Colonic mucosa (tissue), 4 donors: ENCODE data around the gene COL18A1. TPM values are rescaled to one million over a fixed set of nuclear protein-coding genes. Genes with fewer than 3 reads are reported as not detected.

Experiments
- DNase-seq: peaks from one replicate; pipeline ENCODE4 v3.0.0-alpha.2; 2020
- H3K27ac ChIP-seq: fragments of 200-600 bp; one replicate; pipeline ENCODE4 v1.8.0; 2021
- H3K27me3 ChIP-seq: fragments of 200-600 bp; one replicate; pipeline ENCODE4 v1.8.0; 2021
- H3K36me3 ChIP-seq: fragments of 200-600 bp; one replicate; pipeline ENCODE4 v1.8.0; 2021
- H3K4me1 ChIP-seq: fragments of 200-600 bp; one replicate; pipeline ENCODE4 v1.8.0; 2021; ENCODE audit warnings: mild to moderate bottlenecking
- H3K4me3 ChIP-seq: fragments of 200-600 bp; one replicate; pipeline ENCODE4 v1.8.0; 2021
- H3K9ac ChIP-seq, 2 donors: one replicate each; pipeline ENCODE4 v1.7.0; 2013; ENCODE audit warnings: control low read depth in 2 of 2, low read depth in 2 of 2, low read length in 2 of 2
- H3K9me3 ChIP-seq: fragments of 200-600 bp; one replicate; pipeline ENCODE4 v1.8.0; 2021
- CTCF ChIP-seq: fragments of 200-600 bp; IDR thresholded peaks from one replicate; pipeline ENCODE4 v1.8.0; 2022; ENCODE audit warnings: antibody characterized with exemption, mild to moderate bottlenecking
- intact Hi-C: fragments of 100-400 bp; cut with DNase I; formaldehyde crosslinking; loops from one replicate; pipeline ENCODE4 v1.14.1; 2022
- total RNA-seq, 2 donors: library from RNA; stranded (reverse); fragmentation: NEBNext Ultra II Directional in 1 of 2; extraction: Animal tissue kit (Norgen Biotek cat#: 25700) in 1 of 2; gene quantifications; one replicate each; pipeline ENCODE4 v1.2.1, GENCODE V29; 2021
- donor health status: healthy.
- donor health status: DM: no; HTN: no; CAD: no.
- donor health status: DM: no; HTN: no; CAD: no.

COL18A1 gene
- total RNA-seq, 2 donors from 2014 or later: 8.4 to 22.3 TPM

GRCh38 chr21:45513003-45513717, 108.2 kb downstream of the COL18A1 start:
- Histone ChIP-seq H3K9me3 (no peaks in the 10 kb centered on the region), H3K4me3 (no peak overlapping the region), H3K27me3 (no peaks in the 10 kb centered on the region), H3K36me3 (no peaks in the 10 kb centered on the region), H3K4me1 (no peaks in the 10 kb centered on the region), H3K9ac (no peak overlapping the region), H3K27ac (no peak overlapping the region)
- no peak for DNase-seq
- no peak for TF ChIP-seq CTCF
- intact Hi-C loops: no loop called here

- H3K9me3 ChIP-seq: no peaks in the 10 kb centered on the region
- no peaks in the 10 kb centered on the region for H3K27me3 ChIP-seq
- H3K27ac ChIP-seq: no peak overlapping the region
- no peak for TF ChIP-seq CTCF
- intact Hi-C loops: no loop called here
- DNase-seq: no peak
- H3K4me1 ChIP-seq: no peaks in the 10 kb centered on the region
- H3K9ac ChIP-seq: no peak overlapping the region
- H3K4me3 ChIP-seq: no peak overlapping the region
- no peaks in the 10 kb centered on the region for H3K36me3 ChIP-seq
These were observed 108.9 kb downstream of the COL18A1 start for GRCh38 chr21:45513741-45514310.

- no peak for TF ChIP-seq CTCF
- no peak overlapping the region for H3K27ac ChIP-seq
- no peak overlapping the region for H3K9ac ChIP-seq
- no peak overlapping the region for H3K4me3 ChIP-seq
- no peak for DNase-seq
- no peaks in the 10 kb centered on the region for H3K27me3 ChIP-seq
- no peaks in the 10 kb centered on the region for H3K9me3 ChIP-seq
- no peaks in the 10 kb centered on the region for H3K4me1 ChIP-seq
- intact Hi-C loops: no loop called here
- no peaks in the 10 kb centered on the region for H3K36me3 ChIP-seq
These were observed 109.5 kb downstream of the COL18A1 start for GRCh38 chr21:45514311-45515021.

GRCh38 chr21:45515241-45516061, 110.5 kb downstream of the COL18A1 start:
- no peak overlapping the region for H3K4me3 ChIP-seq
- no peaks in the 10 kb centered on the region for H3K4me1 ChIP-seq
- no peak overlapping the region for H3K27ac ChIP-seq
- no peak overlapping the region for H3K9ac ChIP-seq
- intact Hi-C loops: no loop called here
- H3K27me3 ChIP-seq: no peaks in the 10 kb centered on the region
- H3K9me3 ChIP-seq: no peaks in the 10 kb centered on the region
- no peak for TF ChIP-seq CTCF
- no peak for DNase-seq
- H3K36me3 ChIP-seq: no peaks in the 10 kb centered on the region

GRCh38 chr21:45516071-45516670, 111.2 kb downstream of the COL18A1 start:
- Histone ChIP-seq H3K27me3 (no peaks in the 10 kb centered on the region), H3K9ac (no peak overlapping the region), H3K4me1 (no peaks in the 10 kb centered on the region), H3K4me3 (no peak overlapping the region), H3K36me3 (no peaks in the 10 kb centered on the region), H3K27ac (no peak overlapping the region), H3K9me3 (no peaks in the 10 kb centered on the region)
- DNase-seq: no peak
- intact Hi-C loops: no loop called here
- no peak for TF ChIP-seq CTCF
